Activated CD8-positive, alpha-beta memory T cell treated with anti-CD3 and anti-CD28 coated beads for 24 hours (primary cell): ENCODE results near the gene ALOX12B.
"Not testable (repeated sequence)": the region's sequence is repeated elsewhere in the genome, so short reads cannot be mapped to it uniquely, and the experiment has no call there.

Experiments
- DNase-seq: peaks from one replicate; pipeline ENCODE4 v3.0.0-alpha.2; 2020

ALOX12B gene

DNA sequence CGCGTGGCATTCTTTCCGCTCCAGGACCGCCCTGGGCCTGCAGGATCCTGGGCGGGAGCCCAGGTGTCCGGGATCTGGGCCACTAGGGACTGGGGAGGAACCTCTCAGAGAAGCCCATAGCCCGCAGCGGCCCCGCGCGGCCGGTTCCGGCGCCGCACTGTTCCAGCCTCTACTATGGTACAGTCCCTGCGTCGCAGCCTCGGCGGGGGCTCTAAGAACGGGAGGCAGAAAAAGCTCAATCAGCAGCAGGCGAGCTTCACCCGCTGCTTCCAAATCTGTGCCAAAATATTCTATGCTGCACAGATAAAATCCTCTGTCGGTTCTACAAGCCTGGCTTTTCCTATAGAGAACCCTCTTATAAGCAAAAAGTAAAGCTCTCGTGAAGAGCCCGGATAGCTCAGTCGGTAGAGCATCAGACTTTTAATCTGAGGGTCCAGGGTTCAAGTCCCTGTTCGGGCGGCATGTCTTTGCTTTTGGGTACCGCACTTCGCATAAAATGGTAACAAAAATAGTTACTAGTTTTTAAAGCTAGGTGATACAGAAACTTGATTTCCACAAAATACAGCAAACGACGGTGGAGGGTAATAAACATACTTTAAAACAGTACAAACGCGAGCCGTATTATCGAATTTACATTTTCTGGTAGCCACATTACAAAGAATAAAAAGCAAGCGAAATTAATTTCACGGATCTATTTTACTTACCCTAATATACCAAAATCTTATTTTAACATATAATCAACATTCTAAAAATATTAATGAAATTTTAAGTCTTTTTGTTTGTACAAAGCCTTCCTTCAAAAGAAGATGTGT lies 31.5 kb upstream of the ALOX12B start:
- peak; percentile 95 for DNase-seq

DNA sequence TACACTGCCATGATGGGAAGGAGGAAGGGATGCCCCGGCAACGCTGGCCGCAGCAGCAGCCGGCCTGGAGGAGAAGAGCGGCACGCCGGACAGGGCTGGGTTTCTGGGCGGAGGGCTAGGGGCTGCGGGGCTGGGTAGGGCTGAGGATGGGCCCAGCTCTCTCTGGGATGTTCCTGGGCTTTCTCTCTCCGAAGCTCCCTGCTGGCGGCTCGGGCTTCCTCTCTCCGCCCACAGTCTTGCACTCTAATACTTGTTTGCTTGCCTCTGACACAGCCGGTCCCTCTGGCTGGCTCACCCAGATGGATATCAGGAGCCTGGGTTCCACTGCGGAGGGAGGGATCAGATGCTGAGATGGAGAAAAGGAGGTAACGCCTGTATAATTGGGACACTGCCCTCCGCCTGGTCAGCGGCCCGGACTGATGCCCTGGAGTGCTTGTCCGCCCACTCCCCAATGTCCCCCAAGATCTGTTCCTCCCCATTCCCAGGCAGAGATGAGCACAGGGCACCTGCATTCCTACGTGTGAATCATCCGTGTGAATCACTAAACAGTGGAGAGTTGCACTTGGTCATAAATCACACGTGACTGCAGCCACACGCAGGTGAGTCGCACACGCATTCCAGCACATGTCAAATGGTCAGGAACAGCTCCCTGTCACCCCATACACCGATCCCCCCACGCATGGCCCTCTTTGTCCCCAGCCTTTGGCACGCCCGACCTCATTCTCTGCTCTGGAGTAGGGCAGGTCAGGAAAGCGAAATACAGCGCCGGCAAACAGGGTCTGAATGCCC lies 30.7 kb upstream of the ALOX12B start, which contains the start of gene ALOXE3:
Gene ALOXE3 (minus strand): TSS at position 535 of the 789 bp plus-strand sequence. CDS start 524 bp downstream, at position 11.
- DNase-seq, result no peak

DNA sequence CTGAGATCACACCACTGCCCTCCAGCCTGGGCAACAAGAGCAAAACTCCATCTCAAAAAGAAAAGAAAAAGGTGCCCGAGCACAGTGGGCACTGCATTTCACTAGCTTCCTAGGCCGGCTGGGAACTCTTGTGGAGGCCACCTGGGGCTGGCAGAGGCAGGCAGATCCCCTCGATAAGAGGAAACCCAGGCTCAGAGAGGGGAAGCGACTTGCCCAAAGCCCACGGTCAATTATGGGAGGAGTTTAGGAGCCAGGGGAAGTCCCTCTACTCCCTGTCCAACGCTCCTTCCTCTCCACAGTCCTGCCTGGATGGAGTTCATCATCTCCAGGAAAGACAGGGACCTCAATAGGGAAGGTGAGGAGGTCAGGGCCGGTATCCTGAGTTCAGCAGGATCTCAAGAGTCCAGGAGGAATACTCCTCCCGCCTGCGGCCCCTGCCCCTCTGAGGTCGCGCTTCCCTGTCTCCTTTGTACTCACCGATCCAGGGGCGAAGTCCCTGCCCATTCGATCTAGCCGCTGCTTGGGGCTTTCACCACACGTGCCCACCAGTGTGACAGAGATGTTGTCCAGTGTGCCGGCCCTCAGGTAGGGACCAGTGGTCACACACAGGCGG lies 30.0 kb upstream of the ALOX12B start:
- no peak for DNase-seq

DNA sequence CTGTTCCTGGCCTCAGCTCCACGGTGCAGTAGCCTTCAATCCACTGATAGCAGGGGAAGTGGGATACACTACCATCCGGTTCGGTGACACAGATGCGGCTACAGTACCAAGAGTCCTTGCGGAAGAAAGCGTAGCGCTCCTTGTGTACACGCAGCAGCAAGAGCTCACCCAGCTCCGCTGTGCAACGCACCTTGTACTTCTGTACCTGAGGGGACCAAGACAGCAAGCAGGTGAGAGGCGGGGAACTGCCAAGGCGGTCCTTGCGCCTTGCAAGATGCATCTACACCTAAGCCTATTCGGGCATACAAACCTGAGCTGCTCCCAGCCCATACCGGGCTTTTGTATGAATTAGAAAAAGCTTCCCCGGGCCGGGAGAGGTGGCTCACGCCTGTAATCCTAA lies 29.3 kb upstream of the ALOX12B start:
- no peak for DNase-seq

DNA sequence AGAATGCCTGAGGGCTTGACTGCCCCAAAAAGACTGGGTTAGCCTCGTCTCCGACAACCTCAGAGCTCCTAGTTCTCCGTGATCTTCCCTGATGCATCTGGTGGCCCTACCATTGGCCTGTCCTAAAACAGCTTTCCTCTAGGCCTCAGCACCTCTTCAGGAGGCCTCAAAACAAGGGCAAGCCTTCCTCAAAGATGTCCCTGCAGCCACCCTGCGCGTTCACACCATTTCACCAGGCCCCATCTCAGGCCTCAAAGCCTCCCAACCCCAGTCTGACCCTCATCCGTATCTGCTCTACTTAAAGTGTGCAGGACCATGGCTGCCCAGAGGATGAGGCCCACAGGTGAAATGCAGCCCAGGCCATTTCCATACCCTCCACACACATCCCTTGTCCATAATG lies 23.4 kb upstream of the ALOX12B start:
- DNase-seq, result no peak

DNA sequence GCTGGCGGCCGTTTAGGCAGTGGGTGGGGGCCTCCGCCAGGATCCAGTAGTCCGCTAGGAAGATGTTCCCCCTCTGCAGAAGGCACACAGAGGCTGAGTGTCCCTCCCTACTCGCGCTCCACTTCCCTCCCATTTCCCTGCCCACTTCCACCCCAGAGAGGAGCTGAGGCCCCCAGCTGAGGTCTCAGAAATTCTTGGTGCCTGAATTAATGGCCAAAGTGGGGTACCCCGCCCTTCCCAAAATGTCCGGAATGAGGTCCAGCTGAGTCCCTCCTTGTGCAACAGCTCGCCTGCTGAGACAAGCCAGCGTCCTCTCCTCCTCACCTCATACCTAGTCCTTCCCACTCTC lies 22.9 kb upstream of the ALOX12B start:
- no peak for DNase-seq

DNA sequence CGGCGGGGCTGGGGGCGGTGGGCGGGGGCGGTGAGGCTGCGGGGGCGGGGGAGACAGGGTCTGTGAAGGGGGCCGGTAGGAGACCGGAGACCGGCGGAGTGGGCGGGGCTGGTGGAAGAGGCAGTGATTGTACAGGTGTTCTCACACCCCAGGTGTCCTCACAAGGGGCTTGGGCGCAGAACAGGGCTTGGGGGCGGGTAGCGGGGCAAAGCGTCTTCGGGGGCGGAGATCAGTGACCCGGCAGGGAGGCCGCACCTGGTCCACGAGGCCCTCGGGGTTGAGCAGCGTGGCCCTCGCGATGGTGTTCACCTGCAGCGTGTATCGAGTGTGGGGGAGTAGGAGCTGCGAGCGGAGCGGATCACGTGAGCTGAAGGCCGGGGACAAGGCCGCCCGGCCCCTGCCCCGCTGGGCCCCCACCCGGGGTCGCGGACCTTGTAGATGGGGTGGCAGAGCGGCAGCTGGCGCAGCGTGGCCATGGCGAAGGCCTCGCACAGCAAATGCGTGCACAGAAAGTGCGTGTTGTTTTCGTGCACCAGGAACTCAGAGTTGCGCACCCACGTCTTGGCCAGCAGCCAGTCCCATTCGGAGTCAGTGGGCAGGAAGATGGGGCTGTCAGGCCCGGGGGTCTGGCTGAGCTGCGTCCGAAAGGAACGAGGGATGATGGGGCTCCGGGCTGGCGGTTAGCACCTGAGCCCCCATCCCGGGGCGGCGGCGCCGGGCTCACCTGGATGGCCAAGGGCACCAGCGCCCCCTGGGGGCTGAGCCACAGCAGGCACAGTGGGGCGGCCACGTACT lies 22.3 kb upstream of the ALOX12B start:
- DNase-seq, result peak; percentile 90

DNA sequence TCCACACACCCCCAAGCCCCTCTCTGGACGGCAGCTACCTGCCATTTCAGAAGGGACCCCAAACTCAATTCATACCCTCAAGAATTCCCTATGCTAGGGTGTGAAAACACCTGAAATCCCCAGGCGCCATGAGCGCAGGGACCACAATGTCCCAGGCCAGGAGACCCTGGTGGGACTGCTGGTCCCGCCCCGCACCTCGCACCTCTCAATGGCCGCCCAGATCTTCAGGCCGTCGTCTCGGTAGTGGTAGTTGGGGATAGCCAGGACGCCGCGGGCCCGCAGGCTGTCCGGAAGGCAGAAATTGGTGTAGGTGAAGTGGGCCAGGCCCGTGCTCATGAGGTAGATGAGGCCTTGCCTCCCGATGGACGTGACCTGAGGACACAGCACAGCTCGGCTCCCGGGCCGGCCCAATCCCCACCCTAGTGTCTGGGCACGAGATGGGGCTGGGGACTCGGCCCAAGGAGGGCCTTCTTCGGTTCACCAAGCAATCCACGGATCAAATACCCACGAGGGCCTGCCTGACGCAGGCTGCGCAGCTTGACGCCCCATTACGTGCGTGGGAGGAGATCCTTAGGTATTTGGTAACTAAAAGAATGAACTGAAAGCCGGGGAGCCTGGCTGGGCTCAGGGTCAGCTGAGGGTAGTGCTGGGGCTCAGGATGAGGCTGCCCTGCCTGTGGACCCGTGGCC lies 21.6 kb upstream of the ALOX12B start:
- no peak for DNase-seq

DNA sequence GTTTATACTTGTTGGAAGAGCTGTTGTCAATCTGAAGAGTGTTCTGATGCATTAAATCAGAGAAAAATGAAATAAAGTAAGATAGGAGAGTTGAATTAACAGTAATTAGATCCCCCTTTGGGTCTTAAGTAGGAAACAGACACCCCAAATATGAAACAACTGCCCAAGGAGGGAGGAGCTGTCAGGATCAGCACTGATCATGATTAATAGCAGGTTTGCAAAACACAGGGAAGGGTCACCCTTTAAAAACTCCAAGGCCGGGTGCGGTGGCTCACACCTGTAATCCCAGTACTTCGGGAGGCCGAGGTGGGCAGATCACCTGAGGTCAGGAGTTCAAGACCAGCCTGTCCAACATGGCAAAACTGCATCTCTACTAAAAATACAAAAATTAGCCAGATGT lies 19.5 kb upstream of the ALOX12B start:
- not testable (repeated sequence) for DNase-seq

DNA sequence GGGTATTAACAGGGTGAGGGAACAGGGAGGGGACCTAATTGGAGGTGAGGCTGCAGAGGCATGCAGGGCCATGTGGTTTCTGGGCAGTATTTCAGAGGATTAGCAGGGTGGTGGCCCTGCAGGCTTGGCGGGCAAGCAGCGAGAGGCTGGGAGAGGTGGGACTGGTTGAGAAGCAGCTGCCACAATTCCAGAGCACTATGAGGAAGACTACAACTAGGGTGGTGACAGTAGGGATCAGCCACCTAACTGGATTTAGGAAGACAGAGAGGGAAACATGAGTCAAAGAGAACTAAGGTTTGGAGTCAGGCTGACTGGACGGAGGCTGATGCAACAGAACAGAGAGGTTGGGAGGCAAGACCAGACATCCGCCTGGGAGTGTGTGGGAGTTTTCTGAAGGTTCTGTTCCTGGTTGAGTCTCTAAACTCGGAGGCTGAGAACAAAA lies 18.5 kb upstream of the ALOX12B start:
- no peak for DNase-seq

DNA sequence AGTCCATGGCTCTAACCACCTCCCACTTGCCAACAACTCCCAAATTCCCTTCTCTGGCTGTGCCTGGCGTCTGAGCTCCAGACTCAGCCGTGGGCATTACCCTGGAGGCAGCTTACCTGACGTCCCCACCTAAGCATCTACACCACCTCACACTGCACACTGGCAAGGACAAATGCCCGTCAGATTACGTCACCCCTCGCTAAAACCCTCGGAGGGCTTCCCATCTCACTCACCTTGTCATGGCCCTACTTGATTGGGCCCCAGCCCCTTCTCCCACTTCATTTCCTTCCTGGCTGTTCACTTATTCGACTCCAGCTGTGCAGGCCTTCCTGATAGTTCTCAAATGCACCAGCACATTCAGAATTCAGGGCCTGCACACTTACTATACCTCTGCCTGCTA lies 17.4 kb upstream of the ALOX12B start:
- no peak for DNase-seq

DNA sequence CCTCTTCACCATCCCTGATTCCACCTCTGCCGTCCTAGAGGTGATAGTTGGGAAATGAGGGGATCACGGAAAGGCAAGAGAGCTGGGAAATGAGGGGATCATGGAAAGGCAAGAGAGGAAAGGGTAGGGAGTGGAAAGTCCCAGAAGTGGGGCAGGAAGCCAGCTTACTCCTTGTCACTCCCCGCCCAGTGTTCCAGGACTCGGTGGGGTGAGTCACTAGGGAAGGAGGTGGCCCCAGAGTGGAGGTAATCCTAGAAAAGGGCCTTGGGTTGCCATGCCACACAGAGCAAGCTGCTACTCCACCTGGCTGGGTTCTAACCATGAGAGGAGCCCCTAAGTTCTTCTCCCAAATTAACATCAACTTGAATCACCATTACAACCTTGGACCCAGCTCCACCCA lies 16.0 kb upstream of the ALOX12B start:
- no peak for DNase-seq

DNA sequence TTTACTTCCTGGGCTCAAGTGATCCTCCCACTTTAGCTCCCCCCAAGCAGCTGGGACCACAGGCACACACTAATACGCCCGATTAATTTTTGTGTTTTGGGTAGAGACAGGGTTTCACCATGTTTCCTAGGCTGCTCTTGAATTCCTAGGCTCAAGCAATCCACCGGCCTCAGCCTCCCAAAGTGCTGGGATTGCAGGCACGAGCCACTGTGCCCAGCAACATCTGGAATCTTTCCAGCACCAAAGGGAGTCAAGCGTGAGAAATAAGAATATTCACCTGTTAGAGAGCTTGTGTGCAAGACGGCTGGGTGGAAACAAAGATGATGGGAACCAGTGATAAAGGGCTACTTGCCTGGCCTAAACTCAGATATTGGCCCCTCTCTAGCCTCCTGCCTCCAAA lies 14.2 kb upstream of the ALOX12B start:
- DNase-seq, result no peak

DNA sequence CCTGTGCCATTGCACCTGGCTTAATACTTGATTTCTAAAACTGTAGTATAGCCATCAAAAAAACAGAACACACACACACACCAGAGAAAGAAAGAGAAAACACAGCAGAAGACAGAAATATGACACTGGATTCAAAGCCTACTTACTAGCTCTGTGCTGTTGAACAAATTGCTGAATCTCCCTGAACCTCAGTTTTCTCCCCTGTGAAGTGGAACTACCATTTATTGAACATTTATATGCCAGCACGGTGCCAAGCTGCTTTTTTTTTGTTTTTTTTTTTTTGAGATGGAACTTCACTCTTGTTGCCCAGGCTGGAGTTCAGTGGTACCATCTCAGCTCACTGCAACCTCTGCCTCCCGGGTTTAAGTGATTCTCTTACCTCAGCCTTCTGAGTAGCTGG lies 13.2 kb upstream of the ALOX12B start:
- no peak for DNase-seq

DNA sequence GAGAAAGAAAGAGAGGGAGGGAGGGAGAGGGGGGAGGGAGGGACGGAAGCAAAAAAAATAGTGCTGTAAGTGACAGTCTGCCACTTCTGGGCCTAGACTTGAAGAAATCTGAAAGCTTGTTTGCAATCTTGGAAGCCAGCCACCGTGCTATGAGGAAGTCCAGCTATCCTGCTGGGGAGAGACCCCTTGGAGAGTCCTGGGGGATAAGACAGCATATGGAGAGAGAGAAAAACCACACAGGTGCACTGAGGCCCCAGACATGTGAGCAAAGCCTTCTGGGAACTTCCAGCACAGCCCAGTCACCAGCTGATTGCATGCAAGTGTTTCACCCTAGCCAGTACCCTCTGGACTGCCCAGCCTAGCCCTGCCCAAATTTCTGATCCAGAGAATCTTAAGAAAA lies 12.6 kb upstream of the ALOX12B start:
- DNase-seq, result no peak

DNA sequence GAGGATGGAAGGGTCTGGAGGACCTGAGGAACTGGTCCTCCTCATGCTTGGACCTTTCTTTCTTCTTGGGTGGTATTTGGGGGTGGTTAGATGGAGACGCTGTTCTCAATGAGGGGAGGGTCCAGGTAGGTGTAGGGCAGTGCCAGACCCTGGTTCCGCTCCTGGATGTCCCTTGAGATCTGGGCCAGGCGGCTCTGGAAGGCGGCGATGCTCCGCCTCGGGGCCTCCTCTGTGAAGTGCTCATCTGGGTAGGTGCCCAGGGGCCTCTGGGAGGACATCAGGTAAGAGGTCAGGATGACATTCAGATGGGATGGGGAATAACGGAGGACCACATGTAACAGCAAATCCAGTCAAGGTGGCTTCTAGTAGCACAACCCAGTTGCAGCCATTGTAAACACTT lies 9.0 kb upstream of the ALOX12B start:
- DNase-seq, result no peak

DNA sequence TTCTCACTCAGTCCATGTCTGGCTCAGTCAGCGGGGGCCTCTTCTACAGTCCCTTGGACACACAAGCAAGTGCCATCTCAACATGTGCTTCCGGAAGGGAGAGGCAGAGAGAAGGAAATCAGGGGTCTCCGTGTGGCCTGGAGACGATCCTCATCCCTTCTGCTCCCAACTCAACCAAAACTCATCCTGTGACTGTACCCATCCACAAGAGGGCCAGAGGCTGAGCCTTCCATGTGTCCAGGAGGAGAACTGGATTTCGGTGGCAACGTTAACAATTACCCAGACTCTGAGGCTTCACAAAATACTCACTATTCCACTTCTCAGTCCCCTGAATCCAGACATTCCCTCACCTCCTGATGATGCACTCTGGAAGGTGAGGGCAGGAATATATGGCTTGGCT lies 7.8 kb upstream of the ALOX12B start:
- no peak for DNase-seq

DNA sequence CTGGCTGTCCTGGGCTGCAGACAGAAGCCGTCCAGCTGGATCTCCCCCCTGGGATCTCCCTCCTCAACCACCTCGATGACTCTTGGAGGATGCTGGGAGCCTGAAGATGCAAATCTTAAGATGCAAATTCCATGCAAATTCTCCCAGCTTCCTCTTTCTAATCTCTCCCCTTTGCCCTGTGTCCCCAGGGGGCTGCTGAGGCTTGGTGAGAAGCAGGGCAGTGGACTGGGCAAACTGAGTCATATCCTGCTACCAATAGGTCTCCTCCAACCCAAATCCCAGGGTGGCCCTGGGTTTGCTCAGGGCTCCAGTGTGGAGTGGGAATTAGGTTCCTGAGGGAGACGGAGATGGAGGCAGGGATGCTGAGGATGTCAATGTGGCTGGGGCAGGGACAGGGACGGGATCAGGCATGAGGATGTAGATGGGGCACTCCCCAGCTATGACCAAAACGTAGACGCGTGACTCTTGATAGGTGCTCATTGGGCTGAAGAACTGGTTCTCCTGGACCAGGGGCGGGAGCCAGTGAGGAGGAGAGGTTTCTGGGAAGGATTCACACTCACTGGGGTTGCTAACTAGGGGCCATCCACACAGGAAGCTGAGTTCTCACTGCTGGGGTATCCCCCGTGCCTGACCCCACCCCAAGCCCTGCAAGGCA lies 3.6 kb upstream of the ALOX12B start:
- DNase-seq, result no peak

DNA sequence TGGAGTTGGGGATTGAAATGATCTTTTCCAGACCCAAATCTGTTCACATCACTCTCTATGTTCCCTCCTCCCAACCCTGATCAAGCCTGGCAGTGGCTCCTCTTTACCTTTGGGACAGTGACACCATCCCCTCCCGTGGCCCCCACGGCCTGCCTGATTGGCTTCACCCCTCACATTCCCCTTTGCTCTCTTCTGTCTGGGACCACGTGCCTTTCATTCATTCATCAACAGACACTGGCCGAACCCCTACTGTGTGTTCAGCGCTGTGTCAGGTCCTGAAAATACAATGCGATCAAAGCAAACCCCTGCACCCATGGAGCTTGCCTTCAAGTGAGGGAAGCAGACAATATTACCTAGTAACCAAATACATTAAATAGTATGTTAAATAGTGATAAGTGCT lies 2.2 kb upstream of the ALOX12B start:
- no peak for DNase-seq

DNA sequence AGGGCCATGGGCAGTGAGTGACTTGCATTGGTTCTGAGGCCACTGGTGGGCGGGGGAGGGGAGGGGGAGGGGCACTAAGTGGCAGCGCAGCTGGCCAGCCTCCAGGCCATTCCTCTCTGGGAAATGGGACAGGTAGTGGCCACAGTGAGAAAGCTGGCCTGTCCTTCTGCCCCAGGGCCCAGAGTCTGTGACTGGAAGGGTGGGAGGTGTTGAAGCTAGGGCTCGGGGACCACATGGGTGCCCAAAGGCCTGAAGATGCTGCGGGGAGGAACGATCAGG lies 375 bp upstream of the ALOX12B start:
- DNase-seq, result no peak

DNA sequence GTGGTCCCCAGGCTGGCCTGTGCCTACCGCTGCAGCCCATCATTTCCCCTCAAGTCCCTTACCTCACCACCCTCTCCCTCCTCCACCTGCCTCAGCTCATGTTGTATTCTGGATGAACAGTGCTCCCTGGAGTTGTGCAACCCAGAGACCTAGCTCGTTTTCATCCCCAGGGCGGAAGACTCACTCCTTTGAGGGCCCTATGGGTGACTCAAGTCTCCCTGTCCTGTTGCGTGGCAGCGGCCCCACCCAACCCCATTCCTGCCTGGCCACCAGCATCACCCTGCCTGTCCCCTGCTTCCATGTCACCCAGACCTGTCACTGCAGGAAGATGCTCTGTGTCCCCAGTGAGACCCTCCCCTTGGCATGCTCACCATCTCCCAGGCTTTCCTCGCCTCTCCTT lies 3.3 kb downstream of the ALOX12B start:
- DNase-seq, result no peak

DNA sequence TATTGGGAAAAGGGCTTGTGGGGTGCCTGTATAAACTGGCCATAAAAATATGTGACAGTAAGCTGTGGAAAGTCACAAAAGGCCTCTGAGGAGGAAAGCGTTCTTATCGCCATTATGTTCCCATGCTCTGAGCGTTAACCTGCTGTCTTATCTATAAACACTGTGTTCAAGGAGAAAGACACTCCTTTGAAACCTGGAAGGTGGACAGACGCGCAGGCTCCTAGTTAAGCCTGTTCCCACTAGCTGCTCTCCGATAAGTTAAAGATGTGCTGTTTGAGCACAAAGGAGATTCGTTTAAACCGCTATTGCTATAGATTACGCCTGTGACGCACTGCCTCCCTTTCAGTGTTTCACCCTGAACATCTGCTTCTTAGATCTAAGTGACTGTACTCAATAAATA lies 5.2 kb downstream of the ALOX12B start:
- no peak for DNase-seq
